Lung (tissue), 12 donors: ENCODE data around the gene IRX5. TPM values are rescaled to one million over a fixed set of nuclear protein-coding genes. Genes with fewer than 3 reads are reported as not detected.

Source experiments
- ATAC-seq: fragments of 200-7000 bp; cut with Tn5 transposase; one replicate; pipeline ENCODE4 v1.9.1; 2020; ENCODE audit warnings: moderate number of reproducible peaks; ENCODE audit not compliant: insufficient read depth, low FRiP score
- DNase-seq, 3 donors: peaks; one replicate each; pipeline ENCODE4 v3.0.0-alpha.2; 2013 to 2017
- H3K27ac ChIP-seq, 2 donors: one replicate each; pipeline ENCODE4 v1.5.1; 2013; ENCODE audit warnings: mild to moderate bottlenecking in 2 of 2, moderate library complexity in 2 of 2, control low read depth in 1 of 2, inconsistent platforms in 1 of 2, low read depth in 1 of 2, low read length in 1 of 2
- H3K27me3 ChIP-seq, 3 donors: one replicate each; pipeline ENCODE4 v1.5.1; 2013; ENCODE audit warnings: low read length in 2 of 3; ENCODE audit not compliant: control insufficient read depth in 3 of 3, insufficient read depth in 3 of 3
- H3K36me3 ChIP-seq, 4 donors: one replicate each; pipeline ENCODE4 v1.5.1; 2013; ENCODE audit warnings: low read length in 4 of 4, mild to moderate bottlenecking in 1 of 4, moderate library complexity in 1 of 4; ENCODE audit not compliant: control insufficient read depth in 4 of 4, insufficient read depth in 4 of 4
- H3K4me1 ChIP-seq, 5 donors: one replicate each; pipeline ENCODE4 v1.5.1; 2013; ENCODE audit warnings: low read length in 5 of 5, mild to moderate bottlenecking in 2 of 5, moderate library complexity in 1 of 5; ENCODE audit not compliant: control insufficient read depth in 5 of 5, insufficient read depth in 5 of 5
- H3K4me3 ChIP-seq: one replicate; pipeline ENCODE4 v1.5.1; 2013; ENCODE audit warnings: mild to moderate bottlenecking, control low read depth, moderate library complexity
- H3K9ac ChIP-seq, 2 donors: one replicate each; pipeline ENCODE4 v1.5.1; 2013; ENCODE audit warnings: low read length in 2 of 2, control low read depth in 1 of 2; ENCODE audit not compliant: insufficient read depth in 1 of 2
- H3K9me3 ChIP-seq, 4 donors: one replicate each; pipeline ENCODE4 v1.5.1; 2013; ENCODE audit warnings: low read length in 3 of 4, mild to moderate bottlenecking in 1 of 4, moderate library complexity in 1 of 4; ENCODE audit not compliant: control insufficient read depth in 4 of 4, insufficient read depth in 3 of 4
- CTCF ChIP-seq: IDR thresholded peaks from 2 replicates; pipeline ENCODE4 v1.5.1; 2012; ENCODE audit warnings: mild to moderate bottlenecking; ENCODE audit errors: control extremely low read depth, extremely low read depth
- WGBS, 2 donors: extraction: QIAGEN DNeasy Blood & Tissue Kit; methylation state at CpG; one replicate each; pipeline ENCODE4 v1.1.7; 2013; 5-methylcytosine and 5-hydroxymethylcytosine counted together
- polyA plus RNA-seq, 2 donors: library from polyadenylated mRNA; stranded (reverse); fragments of 200-250 nt; gene quantifications; one replicate each; pipeline ENCODE4 v1.2.1, GENCODE V29; 2013
- total RNA-seq, 2 donors: library from RNA; depleted of rRNA in 1 of 2; stranded (reverse); fragments of >200 nt in 1 of 2; gene quantifications; one replicate each; pipeline ENCODE4 v1.2.1, GENCODE V29; 2014 to 2021
- donor health status: control.
- donor health status: control.
- donor health status: Bipolar disorder and iron deficiency.
- donor health status: healthy.
- donor health status: DM: yes; HTN: yes; CAD: no.

The IRX5 gene
- total and polyA plus RNA-seq, 4 donors = 5.6 to 30.2 (median 25.7) TPM

- ATAC-seq (no peak), DNase-seq (no peak)
- no peak overlapping the region for H3K9ac ChIP-seq
- no peak for TF ChIP-seq CTCF
- no peak overlapping the region for H3K4me3 ChIP-seq
- no peaks in the 10 kb centered on the region for H3K4me1 ChIP-seq
- H3K27me3 ChIP-seq = no peaks in the 10 kb centered on the region
- WGBS, 2 donors = 78 to 83% methylated on average over 3 of the region's 3 CpGs
- no peak overlapping the region for H3K27ac ChIP-seq
- H3K36me3 ChIP-seq = no peaks in the 10 kb centered on the region
- peaks cover 0 to 3% (median under 1%) of the 10 kb centered on the region in 4 donors for H3K9me3 ChIP-seq
Observed at GRCh38 chr16:54897930-54898329, 32.7 kb upstream of the IRX5 start.

GRCh38 chr16:54901606-54902005 is 29.1 kb upstream of the IRX5 start:
- no peak overlapping the region for H3K27ac ChIP-seq
- no peak for DNase-seq
- H3K9me3 ChIP-seq = peaks cover 0 to 3% (median 0%) of the 10 kb centered on the region in 4 donors
- ATAC-seq = no peak
- H3K9ac ChIP-seq = no peak overlapping the region
- H3K4me1 ChIP-seq = no peaks in the 10 kb centered on the region
- no peaks in the 10 kb centered on the region for H3K27me3 ChIP-seq
- H3K36me3 ChIP-seq = no peaks in the 10 kb centered on the region
- 88 to 98% methylated on average over 7 of the region's 7 CpGs for WGBS, 2 donors
- H3K4me3 ChIP-seq = no peak overlapping the region
- no peak for TF ChIP-seq CTCF

- ATAC-seq (no peak), DNase-seq (no peak)
- Histone ChIP-seq H3K27ac (no peak overlapping the region), H3K4me3 (no peak overlapping the region), H3K4me1 (no peaks in the 10 kb centered on the region), H3K27me3 (no peaks in the 10 kb centered on the region), H3K9ac (no peak overlapping the region), H3K9me3 (peaks cover 0 to 3% (median 0%) of the 10 kb centered on the region in 4 donors), H3K36me3 (no peaks in the 10 kb centered on the region)
- no peak for TF ChIP-seq CTCF
- 86 to 92% methylated on average over 2 of the region's 2 CpGs for WGBS, 2 donors
Observed at GRCh38 chr16:54903047-54903446, 27.6 kb upstream of the IRX5 start.

- no peaks in the 10 kb centered on the region for H3K36me3 ChIP-seq
- H3K4me3 ChIP-seq = no peak overlapping the region
- no peaks in the 10 kb centered on the region for H3K27me3 ChIP-seq
- H3K4me1 ChIP-seq = peaks cover 0 to 6% (median 0%) of the 10 kb centered on the region in 5 donors
- H3K9ac ChIP-seq = no peak overlapping the region
- no peak for TF ChIP-seq CTCF
- no peak overlapping the region for H3K27ac ChIP-seq
- ATAC-seq (no peak), DNase-seq (no peak)
- 79 to 82% methylated on average over 5 of the region's 5 CpGs for WGBS, 2 donors
- H3K9me3 ChIP-seq = no peaks in the 10 kb centered on the region
Observed at GRCh38 chr16:54911079-54911478, 19.6 kb upstream of the IRX5 start.
